HG03460 (cell line): ENCODE results near the gene GPR17.

Experiments used
- ATAC-seq: cut with Tn5 transposase; IDR thresholded peaks from one replicate; pipeline ENCODE4 v1.9.1; 2021; ENCODE audit not compliant: unreplicated experiment

Gene GPR17

DNA sequence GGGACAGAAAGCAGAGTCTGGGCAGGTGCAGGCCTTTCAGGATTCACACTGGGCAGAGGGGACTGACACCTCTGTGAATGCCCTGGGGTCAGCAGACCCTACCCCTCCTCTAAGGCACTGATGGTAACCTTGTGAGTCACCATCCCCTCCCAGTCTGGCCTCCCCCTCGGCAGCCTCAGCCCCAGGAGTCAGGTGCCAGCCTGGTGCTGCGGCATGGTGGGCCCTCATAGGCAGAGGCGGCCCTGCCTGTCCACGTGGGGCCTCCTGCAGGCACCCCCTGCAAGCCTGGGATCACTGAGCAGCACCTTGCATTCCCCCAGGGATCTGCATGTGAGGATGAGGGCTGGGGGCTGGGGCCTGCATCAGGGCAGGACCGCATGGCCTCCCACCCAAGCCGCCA is 4.8 kb upstream of the GPR17 start:
- ATAC-seq: no peak

DNA sequence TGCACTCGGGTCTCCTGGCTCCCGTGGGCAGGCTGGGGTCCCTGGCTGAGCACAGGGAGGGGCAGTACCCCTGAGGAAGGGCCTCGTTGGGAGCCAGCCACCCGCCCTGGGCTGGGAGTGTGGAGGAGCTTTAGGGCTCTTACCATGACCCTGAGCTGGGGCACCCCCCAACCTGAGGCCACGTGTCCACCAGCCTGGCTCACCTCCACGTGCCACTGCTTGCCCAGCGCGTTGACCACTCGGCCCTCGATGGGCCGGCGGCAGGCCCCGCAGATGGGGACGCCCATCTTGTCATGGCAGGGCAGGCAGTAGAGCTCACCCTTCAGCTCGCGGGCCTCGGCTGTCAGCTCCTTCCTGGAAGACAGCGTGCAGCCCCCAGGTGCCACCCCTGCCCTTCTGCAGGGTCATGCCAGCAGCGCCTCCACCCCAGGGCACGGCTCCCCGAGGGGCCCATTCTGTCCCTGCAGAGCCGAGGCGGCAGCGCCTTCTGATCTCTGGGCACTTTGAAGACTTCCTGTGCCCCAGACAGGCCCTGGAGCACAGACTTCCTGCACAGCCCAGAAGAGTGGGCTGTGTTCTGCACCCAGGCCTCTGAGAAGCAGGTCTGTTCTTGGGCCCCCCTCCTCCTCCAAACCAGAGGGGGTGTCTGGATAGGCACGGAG is 4.0 kb upstream of the GPR17 start:
- no peak for ATAC-seq

DNA sequence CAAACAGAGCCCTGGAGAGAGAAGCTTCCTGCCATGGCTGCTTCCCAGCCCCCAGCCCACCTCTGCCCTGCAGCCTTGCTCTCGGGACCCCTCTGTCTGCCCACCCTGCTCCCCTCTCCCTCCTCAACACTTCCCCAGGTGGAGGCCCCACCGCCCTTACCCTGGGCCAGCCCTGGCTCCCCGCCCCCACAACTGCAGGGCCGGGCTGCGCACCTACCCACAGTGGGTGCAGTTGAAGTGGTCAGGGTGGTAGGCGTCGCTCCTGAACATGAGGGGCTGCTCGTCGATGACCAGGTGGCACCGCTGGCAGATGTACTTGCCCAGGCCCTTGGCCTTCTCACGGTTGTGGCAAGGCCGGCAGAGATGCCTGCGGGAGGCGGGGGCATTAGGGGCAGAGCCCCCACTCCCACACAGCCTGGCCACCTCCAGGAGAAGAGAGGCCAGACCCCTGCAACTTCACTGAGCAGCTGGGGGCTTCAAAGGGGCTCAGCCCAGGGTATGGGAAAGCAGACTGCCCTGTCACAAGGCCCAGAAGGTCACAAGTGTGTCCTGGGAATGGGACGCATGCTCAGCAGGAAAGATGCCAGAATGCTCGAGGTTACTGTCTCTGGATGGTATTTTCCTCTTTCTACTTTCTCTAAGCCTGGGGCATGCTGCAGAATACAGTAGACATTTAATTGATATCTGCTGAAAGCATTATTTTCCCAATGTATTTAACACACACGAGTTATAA is 3.1 kb upstream of the GPR17 start:
- no peak for ATAC-seq

DNA sequence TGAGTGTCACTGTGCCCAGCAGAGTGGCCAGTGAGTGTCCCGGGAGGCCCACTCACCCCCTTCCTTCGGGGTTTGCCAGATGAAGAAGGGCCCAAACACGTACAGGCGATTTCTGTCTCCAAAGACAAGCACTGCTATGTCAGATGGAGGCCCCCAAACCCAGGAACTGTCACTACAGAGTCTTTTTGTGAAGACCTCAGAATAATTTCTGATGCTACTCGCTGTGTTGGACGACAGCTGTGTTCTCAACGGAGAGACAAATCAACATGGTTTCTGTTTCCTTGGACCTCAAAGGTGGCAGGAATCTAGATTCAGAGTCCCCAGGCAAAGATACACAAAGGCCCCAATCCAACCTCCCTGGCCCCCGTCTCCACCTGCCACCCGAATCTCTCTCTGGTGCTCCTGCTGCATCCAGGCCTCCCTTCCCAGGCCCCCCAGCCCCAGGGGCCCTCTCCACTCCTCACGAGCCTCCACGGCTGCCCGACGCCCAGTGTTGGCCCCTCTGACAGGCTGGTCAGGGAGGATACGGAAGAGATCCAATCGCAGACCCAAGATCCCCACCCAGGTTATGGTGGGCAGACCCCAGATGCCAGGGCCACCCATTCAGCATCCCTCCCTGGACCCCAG is 2.4 kb upstream of the GPR17 start:
- ATAC-seq: no peak

DNA sequence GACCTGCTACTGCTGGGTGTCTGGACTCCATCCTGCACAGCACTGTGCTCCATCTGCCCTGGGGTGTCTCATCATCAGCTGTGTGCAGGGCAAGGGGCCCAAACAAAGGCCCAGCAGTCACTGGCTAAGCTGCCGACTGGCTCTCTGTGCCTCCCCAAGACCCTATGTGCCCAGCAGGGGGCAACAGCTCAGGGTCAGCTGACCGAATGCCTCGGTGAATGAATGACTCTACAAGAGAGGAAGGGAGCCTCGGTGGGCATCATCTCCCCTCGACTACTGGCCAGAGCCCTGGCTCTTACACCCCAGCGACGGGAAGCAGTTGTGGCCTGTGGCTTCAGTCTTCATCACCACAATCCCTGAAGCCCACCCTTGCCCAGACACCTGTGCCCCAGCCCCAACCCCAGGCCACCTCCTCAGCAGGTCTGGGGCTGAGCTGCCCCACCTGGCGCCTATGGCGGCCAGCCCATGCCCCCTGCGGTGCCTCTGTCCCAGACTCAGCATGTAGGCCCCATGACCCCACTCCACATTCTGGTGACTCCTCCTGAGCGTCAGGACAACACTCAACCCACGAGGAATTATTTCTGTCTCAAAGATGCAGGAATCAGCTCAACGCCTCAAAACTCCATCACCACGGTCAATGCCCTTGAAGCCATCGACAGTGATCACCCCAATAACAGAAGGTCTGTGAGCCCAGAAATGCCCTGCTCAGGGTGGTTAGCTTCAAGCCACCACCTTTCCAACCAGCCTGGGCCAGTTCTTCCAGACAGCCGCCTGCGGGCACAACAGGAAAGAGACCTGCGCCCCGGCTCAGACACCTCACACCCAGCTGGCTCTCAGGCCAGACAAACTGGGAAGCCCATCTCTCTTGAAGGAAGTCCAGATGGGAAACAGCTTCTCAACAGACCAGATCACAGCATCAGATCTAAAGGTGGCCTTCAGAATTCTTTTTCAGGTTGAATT is 1.6 kb upstream of the GPR17 start:
- ATAC-seq: no peak

DNA sequence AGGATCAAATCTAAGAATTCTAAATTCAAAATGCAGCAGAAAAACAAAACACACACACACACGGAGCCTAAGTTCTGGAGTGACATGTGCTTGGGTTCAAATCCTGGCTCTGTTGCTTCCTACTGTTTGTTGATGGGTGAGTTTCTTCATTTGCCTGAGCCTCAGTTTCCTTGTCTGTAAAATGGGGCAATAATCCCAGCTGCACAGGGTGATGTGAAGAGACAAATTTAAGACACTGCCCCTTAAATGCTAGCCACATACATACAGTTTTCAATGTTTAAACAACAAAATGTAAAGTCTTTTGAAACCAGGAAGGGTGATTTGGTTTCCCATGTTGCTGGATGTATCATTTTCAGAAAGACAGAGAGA is 943 bp upstream of the GPR17 start:
- no peak for ATAC-seq

DNA sequence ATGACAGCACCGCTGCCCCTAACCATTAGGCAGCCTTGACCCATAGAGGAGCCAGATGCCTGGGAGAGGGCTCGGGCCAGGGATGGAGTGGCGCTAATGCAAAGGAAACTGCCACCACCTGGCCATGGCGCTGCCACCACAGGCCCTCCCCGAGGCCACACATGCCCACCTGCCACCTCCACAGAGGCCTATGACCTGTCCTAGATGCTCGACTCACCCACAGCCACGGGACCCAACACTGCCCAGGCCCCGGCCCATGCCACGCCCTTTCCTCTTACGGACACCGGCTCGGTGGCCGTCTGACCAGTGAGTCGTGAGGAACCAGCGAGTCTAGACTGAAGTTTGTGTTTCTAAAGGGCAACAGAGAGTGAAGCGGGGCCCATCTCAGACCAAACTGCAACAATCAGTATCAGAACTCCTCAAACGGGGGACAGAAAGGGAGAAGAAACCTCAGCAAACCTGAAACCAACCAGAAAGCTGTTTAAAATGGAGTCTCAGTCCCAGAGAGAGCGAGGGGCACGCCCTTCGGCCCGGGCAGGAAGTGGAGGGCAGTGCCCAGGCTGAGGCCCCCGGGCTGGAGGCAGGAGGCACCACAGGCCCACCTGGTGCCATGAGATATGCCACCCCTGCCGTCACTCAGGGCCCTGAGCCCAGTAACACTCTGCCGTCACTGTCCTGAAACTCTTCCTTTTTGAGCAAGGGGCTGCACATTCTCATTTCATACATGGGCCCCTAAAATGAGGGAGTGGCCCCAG is 711 bp downstream of the GPR17 start:
- no peak for ATAC-seq

DNA sequence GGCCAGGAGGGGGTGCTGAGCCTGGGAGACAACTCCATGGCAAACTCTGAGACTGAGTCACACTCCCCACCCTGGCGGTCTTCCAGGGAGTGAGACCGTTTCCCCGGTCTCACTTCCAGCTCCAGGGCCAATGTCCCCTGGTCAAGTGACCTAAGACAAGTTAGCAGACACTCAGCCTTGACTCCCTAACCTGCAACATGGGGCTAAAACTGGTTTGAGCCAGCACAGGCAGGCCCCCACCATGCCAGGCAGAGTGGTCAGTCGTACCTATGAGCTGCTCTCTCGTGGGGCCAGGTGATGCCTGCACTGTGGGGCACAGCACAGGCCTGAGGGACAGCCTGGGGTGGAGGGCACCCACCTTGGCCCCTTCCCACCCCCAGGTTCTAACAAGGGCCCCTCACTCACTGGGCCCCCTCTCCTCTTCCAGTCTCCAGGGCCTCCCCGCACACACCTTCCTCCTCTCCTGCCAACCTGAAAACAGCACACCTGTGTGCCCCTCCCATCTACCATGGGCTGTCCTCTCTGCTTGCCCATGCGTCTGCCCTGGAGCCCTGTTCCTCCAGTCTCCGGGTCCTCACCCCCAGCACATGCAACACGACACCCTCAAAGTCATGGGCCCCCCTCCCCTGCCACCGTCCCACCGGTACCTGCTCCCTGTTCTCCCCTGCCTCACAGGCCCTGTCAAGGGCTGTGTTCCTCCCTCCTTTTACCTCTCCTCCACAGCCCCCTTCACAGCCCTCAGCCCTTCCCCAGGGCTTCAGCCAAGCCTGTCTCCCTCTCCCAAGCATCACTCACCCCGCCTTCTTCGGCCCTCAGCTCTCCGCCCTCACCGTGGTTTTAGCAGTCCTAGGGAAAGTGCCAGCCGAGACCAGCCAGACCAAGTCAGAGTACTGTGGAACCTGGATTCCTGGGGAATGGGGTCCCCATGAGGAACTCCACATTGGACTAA is 1.6 kb downstream of the GPR17 start:
- ATAC-seq: no peak

DNA sequence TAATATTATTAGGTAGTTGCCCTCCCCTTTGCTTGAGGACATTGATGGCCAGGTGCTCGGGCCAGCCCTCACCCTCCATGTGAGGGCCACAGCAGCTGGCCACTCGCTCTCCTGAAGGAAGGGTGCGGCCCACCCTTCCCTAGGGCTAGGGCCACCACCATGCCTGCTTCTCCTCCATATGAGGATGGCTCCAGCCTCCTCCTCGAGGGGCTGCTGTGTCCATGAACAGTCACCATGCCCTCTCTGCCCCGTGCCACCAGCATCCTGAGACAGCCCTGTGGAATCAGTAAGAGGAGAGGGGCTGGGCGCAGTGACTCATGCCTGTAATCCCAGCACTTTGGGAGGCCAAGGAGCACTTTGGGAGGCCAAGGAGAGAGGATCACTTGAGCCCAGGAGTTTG is 2.4 kb downstream of the GPR17 start:
- ATAC-seq: no peak

DNA sequence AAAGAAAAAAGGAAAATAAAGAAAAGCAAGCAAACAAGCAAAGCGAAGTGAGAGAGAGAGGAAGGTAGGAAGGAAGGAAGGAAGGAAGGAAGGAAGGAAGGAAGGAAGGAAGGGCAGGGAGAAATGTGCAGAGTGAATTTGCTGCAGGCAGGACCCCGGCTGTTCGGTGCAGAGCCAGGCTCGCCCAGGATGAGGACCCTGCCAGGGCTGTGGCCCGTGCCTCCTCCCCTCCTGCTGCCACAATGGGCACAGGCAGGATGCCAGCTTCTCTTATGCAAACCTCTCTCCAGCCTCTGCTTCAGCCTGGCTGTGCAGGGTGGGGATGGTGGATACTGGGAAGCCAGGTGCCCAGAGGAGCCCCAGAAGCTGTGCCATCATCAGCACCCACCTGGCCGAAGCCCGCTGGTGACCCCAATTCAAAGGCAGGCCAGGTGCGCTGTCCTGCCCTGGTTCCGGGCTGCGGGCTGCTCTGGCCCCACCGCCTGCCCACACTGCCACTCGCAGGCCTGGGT is 3.2 kb downstream of the GPR17 start:
- no peak for ATAC-seq

DNA sequence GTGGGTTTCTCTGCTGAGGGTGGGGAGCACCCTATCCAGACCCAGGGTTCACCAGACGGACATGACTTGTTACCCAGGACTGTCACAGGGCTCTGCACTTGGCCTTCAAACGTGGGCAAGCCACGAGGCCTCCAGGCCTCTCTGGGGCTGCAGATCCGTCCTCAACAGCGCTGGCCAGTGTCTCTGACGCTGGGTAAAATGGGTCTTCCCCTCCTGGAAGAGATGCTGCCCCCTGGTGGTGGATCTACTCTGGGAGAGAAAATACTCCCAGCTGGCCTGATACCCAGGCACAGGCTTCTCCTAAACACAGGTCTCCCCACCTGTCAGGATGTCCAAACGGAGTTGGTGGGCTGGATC is 3.7 kb downstream of the GPR17 start:
- ATAC-seq: peak; percentile 70

DNA sequence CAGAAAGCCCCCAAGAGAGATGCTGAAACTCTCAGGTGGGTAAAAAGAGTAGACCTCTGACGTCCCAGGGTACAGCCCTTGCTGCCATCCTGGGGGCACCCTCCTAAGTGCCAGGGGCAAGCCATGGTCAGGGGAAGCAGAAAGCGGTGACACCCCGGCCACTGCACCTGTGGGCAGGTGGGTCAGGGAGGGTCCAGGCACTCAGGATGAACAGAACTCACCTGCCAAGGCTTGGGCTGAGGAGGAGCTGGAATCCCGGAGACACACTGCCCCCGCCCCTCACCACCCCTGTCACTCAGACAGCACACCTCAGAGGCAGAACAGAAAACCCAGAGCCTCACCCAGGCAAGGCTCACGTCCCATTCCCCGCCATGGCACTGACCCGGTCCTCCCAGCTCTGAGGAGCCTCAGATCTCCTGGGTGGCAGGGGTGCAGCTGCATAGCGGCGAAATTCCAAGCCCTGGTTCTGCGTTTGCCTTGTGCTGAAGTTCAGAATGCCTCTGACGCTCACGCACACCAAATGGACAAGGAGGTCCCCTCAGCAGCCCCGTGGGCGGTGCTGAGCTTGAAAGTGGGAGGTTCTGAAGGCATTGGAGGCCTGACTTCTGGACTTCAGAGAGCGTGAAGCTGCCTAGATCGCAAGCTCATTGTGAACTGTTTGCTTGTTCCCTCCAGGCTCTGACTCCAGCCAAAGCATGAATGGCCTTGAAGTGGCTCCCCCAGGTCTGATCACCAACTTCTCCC is 4.3 kb downstream of the GPR17 start:
- ATAC-seq: peak; percentile 13

DNA sequence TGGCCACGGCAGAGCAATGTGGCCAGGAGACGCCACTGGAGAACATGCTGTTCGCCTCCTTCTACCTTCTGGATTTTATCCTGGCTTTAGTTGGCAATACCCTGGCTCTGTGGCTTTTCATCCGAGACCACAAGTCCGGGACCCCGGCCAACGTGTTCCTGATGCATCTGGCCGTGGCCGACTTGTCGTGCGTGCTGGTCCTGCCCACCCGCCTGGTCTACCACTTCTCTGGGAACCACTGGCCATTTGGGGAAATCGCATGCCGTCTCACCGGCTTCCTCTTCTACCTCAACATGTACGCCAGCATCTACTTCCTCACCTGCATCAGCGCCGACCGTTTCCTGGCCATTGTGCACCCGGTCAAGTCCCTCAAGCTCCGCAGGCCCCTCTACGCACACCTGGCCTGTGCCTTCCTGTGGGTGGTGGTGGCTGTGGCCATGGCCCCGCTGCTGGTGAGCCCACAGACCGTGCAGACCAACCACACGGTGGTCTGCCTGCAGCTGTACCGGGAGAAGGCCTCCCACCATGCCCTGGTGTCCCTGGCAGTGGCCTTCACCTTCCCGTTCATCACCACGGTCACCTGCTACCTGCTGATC is 4.9 kb downstream of the GPR17 start:
- ATAC-seq: no peak

DNA sequence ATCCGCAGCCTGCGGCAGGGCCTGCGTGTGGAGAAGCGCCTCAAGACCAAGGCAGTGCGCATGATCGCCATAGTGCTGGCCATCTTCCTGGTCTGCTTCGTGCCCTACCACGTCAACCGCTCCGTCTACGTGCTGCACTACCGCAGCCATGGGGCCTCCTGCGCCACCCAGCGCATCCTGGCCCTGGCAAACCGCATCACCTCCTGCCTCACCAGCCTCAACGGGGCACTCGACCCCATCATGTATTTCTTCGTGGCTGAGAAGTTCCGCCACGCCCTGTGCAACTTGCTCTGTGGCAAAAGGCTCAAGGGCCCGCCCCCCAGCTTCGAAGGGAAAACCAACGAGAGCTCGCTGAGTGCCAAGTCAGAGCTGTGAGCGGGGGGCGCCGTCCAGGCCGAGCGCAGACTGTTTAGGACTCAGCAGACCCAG is 5.4 kb downstream of the GPR17 start:
- no peak for ATAC-seq

DNA sequence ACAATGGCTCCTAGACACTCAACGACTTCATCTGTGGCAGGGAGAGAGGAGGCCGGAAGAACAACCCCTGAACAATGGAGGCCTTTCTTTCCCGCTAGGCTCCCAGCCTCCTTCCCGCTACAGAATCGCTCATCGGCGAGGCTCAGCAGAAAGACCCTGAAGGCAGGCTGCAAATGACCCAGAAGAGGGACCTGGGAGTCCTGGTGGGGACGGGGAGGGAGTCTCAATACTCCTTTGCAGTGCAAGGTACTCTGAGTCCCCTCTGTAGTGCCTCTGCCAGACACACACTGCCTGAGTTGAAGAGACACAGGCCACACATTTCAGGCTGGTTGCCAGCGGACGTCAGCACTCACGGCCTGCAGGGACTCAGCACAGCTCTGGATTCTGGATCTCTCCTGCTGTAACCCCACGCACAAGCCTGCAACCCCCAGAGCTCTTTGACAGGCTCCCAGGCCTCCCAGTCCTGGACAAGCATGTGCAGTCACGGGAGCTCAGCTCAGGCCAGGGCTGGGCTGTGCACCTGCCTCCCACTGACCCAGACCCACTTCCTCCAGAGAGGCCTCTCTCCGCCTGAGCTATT is 6.1 kb downstream of the GPR17 start:
- ATAC-seq: no peak

DNA sequence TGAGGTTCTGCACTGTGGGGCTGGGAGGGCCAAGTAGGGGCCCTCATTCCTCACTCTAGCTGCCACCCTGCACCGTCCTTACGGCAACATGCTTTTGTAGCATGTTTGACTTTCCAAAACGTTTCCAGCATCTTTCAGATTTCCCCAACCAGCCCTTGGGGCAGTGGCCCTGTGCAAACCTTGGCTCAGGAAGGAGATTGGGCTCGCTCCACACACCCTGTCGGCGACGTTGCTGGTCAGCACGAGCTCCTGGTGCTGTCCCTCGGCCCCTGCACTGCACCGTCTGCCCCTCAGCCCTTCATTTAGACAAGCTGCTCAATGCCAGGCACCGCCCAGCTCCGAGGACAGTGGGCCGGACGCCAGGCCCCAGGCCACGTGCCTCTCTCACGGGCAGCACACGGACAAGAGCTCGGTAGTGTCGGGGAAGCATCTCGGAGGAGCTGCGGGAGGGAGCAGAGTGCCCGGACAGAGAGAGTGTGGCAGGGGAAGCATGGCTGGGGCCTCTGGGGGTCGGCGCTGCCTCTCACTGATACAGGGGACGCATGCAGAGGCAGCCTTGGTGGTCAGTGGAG is 6.9 kb downstream of the GPR17 start:
- ATAC-seq: no peak

DNA sequence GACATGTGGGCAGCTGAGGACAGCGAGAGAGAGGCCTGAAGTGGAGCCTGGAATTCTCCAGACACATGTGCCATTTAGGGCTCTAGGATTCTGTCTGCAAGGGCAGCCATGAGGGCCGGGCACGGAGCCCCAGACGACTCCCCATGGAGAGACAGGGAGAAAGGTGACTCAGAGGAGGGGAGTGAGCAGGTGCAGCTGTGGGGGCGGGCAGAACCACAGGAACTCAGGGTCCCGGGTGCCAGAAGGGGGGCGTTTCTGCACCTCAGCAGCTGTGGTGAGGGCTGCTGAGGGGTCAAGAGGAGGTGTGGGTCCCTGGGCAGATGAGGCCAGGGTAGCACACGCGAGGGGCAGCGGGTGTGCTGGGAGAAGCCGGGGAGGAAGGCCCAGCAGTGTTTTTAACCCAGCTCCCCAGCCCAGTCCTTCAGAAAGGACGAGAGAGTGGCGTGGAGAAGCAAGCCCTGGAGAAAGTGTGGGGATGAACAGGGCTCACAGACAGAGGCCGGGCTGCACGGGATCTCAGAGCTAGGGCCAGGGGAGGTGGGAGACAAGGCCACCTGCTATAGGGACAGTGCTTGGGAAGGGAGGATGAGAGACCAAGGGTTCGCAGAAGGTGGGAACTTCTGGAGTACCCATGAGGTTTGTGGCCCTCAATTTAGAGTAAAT is 7.6 kb downstream of the GPR17 start:
- ATAC-seq: no peak
